ENCODE data around the gene INPP5J.

DNA sequence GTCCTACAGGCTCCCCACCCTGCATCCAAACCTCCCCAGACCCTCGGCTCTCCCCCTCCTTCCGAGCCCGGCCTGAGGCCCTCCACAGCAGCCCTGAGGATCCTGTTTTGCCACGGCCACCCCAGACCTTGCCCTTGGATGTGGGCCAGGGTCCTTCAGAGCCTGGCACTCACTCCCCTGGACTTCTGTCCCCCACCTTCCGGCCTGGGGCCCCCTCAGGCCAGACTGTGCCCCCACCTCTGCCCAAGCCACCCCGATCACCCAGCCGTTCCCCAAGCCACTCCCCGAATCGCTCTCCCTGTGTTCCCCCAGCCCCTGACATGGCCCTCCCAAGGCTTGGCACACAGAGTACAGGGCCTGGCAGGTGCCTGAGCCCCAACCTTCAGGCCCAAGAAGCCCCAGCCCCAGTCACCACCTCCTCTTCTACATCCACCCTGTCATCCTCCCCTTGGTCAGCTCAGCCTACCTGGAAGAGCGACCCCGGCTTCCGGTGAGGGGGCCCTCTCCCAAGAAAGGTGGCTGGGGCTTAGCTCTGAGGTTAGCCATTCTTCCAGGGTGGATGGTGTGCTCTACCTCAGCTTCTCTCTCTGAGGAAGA, 2.9 kb downstream of the INPP5J start:
- TF ChIP-seq, protein P1, sequence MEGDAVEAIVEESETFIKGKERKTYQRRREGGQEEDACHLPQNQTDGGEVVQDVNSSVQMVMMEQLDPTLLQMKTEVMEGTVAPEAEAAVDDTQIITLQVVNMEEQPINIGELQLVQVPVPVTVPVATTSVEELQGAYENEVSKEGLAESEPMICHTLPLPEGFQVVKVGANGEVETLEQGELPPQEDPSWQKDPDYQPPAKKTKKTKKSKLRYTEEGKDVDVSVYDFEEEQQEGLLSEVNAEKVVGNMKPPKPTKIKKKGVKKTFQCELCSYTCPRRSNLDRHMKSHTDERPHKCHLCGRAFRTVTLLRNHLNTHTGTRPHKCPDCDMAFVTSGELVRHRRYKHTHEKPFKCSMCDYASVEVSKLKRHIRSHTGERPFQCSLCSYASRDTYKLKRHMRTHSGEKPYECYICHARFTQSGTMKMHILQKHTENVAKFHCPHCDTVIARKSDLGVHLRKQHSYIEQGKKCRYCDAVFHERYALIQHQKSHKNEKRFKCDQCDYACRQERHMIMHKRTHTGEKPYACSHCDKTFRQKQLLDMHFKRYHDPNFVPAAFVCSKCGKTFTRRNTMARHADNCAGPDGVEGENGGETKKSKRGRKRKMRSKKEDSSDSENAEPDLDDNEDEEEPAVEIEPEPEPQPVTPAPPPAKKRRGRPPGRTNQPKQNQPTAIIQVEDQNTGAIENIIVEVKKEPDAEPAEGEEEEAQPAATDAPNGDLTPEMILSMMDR (IDR thresholded peaks at IDR 0.05), result no peak
- no peak for TF ChIP-seq POLR2A (IDR thresholded peaks at IDR 0.05)
